ENCODE measurements around the gene CHST1.

Gene CHST1

GRCh38 chr11:45665206-45665932 is at the start of gene CHST1:
Gene CHST1 (minus strand): TSS chr11:45665622. CDS start chr11:45650923, 14,699 bp downstream.
- no peak for DNase-seq (ENCODE audit: low read depth)

- no peak for DNase-seq (ENCODE audit: low read depth)
Observed at GRCh38 chr11:45713573-45713972, 48.2 kb upstream of the CHST1 start.

GRCh38 chr11:45710561-45710960 is 45.1 kb upstream of the CHST1 start:
- no peak for DNase-seq (ENCODE audit: low read depth)

GRCh38 chr11:45708887-45709663 is 43.7 kb upstream of the CHST1 start:
- no peak for DNase-seq (ENCODE audit: low read depth)

GRCh38 chr11:45704635-45705034 is 39.2 kb upstream of the CHST1 start:
- no peak for DNase-seq (ENCODE audit: low read depth)

GRCh38 chr11:45704133-45704532 is 38.7 kb upstream of the CHST1 start:
- DNase-seq (ENCODE audit: low read depth): no peak

- no peak for DNase-seq (ENCODE audit: low read depth)
Observed at GRCh38 chr11:45702511-45702910, 37.1 kb upstream of the CHST1 start.

- DNase-seq (ENCODE audit: low read depth): no peak
Observed at GRCh38 chr11:45698777-45699497, 33.5 kb upstream of the CHST1 start.

- no peak for DNase-seq (ENCODE audit: low read depth)
Observed at GRCh38 chr11:45692808-45693453, 27.5 kb upstream of the CHST1 start.

GRCh38 chr11:45688472-45689033 is 23.1 kb upstream of the CHST1 start:
- DNase-seq (ENCODE audit: low read depth): no peak

GRCh38 chr11:45687836-45688235 is 22.4 kb upstream of the CHST1 start:
- DNase-seq (ENCODE audit: low read depth): no peak

- DNase-seq (ENCODE audit: low read depth): no peak
Observed at GRCh38 chr11:45685964-45686537, 20.6 kb upstream of the CHST1 start.

- no peak for DNase-seq (ENCODE audit: low read depth)
Observed at GRCh38 chr11:45684440-45684839, 19.0 kb upstream of the CHST1 start.

- DNase-seq (ENCODE audit: low read depth): no peak
Observed at GRCh38 chr11:45683271-45684058, 18.0 kb upstream of the CHST1 start.

GRCh38 chr11:45679806-45680205 is 14.4 kb upstream of the CHST1 start:
- no peak for DNase-seq (ENCODE audit: low read depth)

GRCh38 chr11:45678976-45679375 is 13.6 kb upstream of the CHST1 start:
- no peak for DNase-seq (ENCODE audit: low read depth)

- DNase-seq (ENCODE audit: low read depth): no peak
Observed at GRCh38 chr11:45677770-45678512, 12.5 kb upstream of the CHST1 start.

- DNase-seq (ENCODE audit: low read depth): no peak
Observed at GRCh38 chr11:45676522-45677095, 11.2 kb upstream of the CHST1 start.

GRCh38 chr11:45675646-45676045 is 10.2 kb upstream of the CHST1 start:
- DNase-seq (ENCODE audit: low read depth): no peak

All from stimulated activated CD4-positive, alpha-beta T cell treated with anti-CD3 and anti-CD28 coated beads, Interleukin-2, amount 100 ng/mL, for 4 hours (primary cell).